ENCODE results near the gene ITSN1. TPM values are rescaled to one million over a fixed set of nuclear protein-coding genes. Genes with fewer than 3 reads are reported as not detected.

The ITSN1 gene
- total RNA-seq, 2 donors from 2014 or later: 3.8 to 4.3 TPM

DNA sequence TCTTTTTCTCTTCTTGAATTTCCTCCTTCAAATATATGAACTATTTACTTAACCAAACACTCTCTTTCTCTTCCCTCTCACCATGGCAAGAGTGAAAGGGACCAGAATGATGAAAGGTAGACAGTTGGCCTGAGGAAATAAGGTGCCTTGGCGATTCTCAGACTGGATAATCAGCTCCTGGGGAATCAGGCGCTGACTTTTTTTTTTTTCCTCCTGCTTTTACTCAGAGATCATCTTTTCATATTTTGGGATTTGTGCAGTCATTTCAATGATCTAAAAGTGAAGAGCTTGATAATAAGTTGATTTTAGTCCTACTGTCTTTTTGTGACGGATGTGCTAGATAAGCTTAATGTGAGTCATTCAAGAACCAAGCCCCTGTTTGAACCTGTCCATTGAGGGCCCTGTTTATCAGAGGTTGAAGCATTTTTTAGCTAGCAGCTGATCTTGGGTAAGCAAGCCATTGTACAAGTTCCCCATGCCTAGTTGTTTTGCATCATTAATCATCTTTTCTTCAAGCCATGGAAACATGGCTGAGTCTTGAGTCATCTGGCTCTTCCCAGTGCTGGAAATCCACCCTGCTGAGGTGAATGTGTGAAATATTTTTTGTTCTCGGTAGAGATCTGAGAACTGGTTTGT, 40.8 kb downstream of the ITSN1 start:
- no peak overlapping the region for H3K4me3 Mint-ChIP-seq
- H3K9me3 Mint-ChIP-seq: no peaks in the 10 kb centered on the region
- peaks cover 4% of the 10 kb centered on the region for H3K27me3 Mint-ChIP-seq
- no peaks in the 10 kb centered on the region for H3K4me1 Mint-ChIP-seq
- H3K36me3 Mint-ChIP-seq (ENCODE audit: low read depth): no peaks in the 10 kb centered on the region
- no peak for ATAC-seq (replicated peaks)
- no peak overlapping the region for H3K27ac Mint-ChIP-seq

DNA sequence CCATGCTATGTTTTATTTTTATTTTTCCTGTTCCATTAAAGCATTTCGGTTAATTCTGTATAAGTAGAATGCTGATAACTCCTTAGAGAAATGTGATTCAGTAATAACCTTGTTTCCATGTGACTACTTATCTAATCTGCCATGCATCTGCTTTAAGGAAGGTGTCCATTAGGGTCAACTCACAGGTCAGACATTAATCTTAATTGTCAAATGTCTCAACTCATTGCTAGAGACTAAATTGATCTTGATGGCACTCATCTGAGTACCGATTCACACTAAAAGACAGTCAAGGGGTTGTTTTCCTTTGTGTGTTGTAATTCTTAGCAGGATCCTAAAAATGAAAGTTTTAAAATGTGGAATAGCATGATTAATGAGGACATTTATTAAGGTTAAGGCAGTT, 41.8 kb downstream of the ITSN1 start:
- ATAC-seq (replicated peaks): no peak
- H3K27me3 Mint-ChIP-seq: peaks cover 7% of the 10 kb centered on the region
- H3K27ac Mint-ChIP-seq: no peak overlapping the region
- no peaks in the 10 kb centered on the region for H3K36me3 Mint-ChIP-seq (ENCODE audit: low read depth)
- H3K4me1 Mint-ChIP-seq: no peaks in the 10 kb centered on the region
- H3K9me3 Mint-ChIP-seq: no peaks in the 10 kb centered on the region
- no peak overlapping the region for H3K4me3 Mint-ChIP-seq

DNA sequence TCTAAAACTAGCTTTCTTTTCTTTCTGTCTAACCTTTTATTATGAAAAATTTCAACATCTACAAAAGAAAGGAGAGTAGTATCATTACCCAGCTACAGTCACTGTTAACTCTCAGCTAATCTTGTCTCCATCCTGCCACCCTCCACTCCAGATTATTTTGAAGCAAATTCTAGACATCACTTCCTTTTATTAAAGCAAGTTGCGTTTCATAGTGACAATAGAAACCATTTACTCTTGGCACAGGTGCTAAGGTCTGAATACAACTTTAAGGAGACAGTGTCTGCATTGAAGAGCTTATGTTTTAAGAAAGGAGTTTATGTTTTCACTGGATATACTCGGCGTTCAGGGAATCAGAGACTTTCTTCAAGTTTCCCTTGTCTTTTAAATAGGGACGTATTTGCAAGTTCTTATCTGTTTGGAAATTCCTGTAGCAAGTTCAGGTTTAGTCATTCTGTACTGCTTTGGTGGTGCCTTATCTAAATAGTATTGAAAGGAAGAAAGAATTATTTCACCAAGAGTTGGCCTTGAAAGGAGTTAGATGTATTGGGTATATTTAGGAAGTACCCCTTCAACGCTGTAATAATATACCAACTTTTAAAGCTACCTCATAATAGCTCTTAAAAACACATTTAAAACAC, 42.7 kb downstream of the ITSN1 start:
- Mint-ChIP-seq H3K9me3 (no peaks in the 10 kb centered on the region), H3K27ac (no peak overlapping the region), H3K4me3 (no peak overlapping the region), H3K4me1 (no peaks in the 10 kb centered on the region), H3K36me3 (ENCODE audit: low read depth) (no peaks in the 10 kb centered on the region), H3K27me3 (peaks cover 7% of the 10 kb centered on the region)
- ATAC-seq (replicated peaks): no peak

DNA sequence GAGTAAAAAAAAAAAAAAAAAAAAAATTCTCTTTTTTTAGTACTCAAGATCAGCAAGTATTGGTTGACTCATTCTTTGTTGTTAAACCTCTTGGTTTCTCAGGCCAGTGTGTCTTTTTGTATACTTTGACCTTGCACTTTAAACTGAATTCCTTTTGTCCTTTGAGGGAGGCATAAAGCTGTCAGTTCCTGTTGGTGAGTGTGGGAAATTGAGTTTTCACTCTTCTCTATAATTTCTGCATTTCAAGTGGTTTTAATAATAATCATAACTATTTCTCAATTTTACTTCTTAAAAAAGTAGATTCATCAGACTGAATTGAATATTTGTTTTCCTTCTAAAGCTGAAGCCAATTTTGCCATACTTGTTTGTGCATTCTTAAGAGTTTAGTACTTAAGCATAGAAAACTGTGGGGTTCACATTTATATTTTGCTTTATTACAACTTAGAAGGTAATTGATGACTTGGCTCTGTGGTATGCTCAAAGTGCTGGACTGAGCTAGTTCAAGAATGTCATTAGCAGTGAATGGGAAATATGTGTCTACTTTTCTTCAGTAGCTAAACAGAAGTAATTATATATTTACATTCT, 43.4 kb downstream of the ITSN1 start:
- no peak for ATAC-seq (replicated peaks)
- Mint-ChIP-seq H3K36me3 (ENCODE audit: low read depth) (no peaks in the 10 kb centered on the region), H3K4me3 (no peak overlapping the region), H3K9me3 (no peaks in the 10 kb centered on the region), H3K27me3 (peaks cover 7% of the 10 kb centered on the region), H3K4me1 (no peaks in the 10 kb centered on the region), H3K27ac (no peak overlapping the region)

DNA sequence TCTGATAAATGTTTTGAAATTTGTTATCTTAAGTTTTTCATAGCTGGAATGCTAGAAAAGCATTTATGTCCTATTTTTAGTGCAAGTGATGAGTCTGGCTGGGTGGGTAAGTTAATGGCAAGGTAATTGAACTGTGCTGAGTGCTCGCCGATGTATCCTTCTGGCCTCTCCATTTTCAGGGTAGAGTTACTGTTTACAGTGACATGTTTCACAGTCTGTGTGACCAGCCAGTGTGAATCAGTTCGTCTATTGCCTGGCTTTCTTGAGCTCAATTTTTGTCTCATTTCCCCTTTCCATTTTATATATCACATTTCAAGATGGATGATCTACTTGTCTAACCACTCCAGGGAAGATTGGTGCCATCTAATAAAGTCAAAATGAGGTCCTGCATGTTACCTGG, 44.1 kb downstream of the ITSN1 start:
- Mint-ChIP-seq H3K27me3 (peaks cover 7% of the 10 kb centered on the region), H3K9me3 (no peaks in the 10 kb centered on the region), H3K4me3 (no peak overlapping the region), H3K27ac (no peak overlapping the region), H3K36me3 (ENCODE audit: low read depth) (no peaks in the 10 kb centered on the region), H3K4me1 (peaks cover 5% of the 10 kb centered on the region)
- no peak for ATAC-seq (replicated peaks)

DNA sequence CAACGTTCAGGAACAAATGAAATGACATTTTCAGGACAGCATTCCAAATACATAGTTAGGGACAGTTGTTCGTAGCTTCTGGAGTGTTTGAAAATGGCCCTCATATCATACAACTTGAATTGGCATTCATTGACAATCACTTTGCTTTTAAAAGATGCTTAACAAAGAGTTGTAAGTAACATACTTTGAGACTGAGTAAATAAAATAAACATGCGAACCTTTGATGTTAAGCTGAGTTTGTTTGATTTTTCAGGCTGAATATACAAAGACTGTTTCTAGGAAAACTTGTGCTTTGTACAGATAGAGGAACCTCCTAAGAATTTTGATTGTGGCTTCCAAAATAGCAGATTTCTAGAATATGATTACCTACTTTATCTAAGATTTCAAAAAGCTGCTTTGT, 45.3 kb downstream of the ITSN1 start:
- Mint-ChIP-seq H3K27ac (no peak overlapping the region), H3K9me3 (no peaks in the 10 kb centered on the region), H3K4me1 (peaks cover 5% of the 10 kb centered on the region), H3K4me3 (no peak overlapping the region), H3K36me3 (ENCODE audit: low read depth) (no peaks in the 10 kb centered on the region), H3K27me3 (peaks cover 7% of the 10 kb centered on the region)
- no peak for ATAC-seq (replicated peaks)

DNA sequence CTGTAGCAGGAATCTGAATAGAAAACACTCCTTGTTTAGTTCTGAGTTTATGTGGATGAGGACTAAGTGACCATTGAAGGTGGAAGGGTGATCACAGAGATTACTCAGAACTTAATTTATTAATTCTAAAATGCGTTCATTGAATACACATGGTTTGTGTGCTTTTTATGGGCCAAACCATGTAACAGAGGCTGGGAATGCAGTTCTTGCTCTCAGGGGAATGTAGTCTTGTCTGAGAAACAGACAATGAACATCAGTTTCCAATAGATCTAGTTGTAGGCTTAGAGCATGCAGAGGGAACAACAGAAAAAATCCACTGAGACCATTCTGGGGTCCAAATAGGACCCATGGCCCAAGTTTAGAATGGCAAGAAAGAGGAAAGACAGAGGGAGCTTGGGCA, 46.1 kb downstream of the ITSN1 start:
- Mint-ChIP-seq H3K27ac (no peak overlapping the region), H3K9me3 (no peaks in the 10 kb centered on the region), H3K4me3 (no peak overlapping the region), H3K36me3 (ENCODE audit: low read depth) (no peaks in the 10 kb centered on the region), H3K4me1 (peaks cover 5% of the 10 kb centered on the region), H3K27me3 (peaks cover 7% of the 10 kb centered on the region)
- no peak for ATAC-seq (replicated peaks)

DNA sequence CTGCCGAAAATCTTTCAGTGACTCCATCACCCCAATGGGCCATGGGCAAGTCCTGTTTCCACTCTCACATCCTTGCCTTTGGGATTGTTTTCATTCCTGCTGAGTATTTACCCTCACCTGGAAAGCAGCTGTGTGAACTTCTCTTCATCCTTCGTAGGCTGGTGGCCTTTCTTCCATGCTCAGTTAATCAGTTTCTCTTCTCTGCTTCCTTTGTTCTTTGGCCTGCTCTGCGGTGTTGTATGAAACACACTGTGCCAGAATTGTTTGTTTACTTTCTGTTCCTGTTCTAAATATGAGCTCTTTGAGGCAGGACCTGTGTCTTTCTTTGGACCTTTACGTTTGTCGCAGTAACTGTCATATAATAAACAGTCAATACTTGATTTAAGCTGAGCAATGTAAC, 48.6 kb downstream of the ITSN1 start:
- no peak overlapping the region for H3K27ac Mint-ChIP-seq
- ATAC-seq (replicated peaks): no peak
- peaks cover 5% of the 10 kb centered on the region for H3K4me1 Mint-ChIP-seq
- no peaks in the 10 kb centered on the region for H3K36me3 Mint-ChIP-seq (ENCODE audit: low read depth)
- peaks cover 7% of the 10 kb centered on the region for H3K27me3 Mint-ChIP-seq
- no peak overlapping the region for H3K4me3 Mint-ChIP-seq
- no peaks in the 10 kb centered on the region for H3K9me3 Mint-ChIP-seq

DNA sequence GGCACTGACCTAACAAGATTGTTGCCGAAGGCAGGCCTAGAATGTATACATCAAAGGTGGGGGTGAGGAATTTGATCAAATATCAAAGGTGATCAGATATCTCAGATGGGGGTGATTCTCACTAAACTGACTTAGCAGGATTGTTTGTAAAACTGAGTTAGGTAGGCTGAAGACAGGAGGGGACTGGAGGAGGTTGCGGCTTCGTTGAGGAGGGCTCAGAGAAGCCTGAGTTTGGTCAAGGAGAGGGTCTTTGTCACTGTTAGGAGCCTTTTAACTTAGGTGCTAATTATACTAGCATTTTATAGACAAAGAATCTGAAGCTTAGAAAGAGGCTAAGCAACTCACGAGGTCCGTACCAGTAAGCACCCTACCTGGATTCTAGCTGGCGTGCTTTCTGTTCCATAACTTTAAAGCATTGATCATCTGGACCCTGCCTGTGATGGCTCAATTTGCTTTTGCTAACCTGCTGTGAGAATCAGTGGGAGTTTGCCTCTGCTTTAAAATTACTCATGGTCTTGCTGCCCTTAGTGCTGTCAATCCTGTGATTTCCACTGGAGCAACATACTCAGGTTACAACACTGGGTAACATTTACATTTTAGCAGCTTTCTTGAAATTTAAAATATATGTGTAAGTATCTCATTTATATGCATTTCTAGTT, 49.8 kb downstream of the ITSN1 start:
- Mint-ChIP-seq H3K4me3 (no peak overlapping the region), H3K27ac (no peak overlapping the region), H3K4me1 (peaks cover 5% of the 10 kb centered on the region), H3K27me3 (peaks cover 4% of the 10 kb centered on the region), H3K36me3 (ENCODE audit: low read depth) (no peaks in the 10 kb centered on the region), H3K9me3 (no peaks in the 10 kb centered on the region)
- ATAC-seq (replicated peaks): no peak

DNA sequence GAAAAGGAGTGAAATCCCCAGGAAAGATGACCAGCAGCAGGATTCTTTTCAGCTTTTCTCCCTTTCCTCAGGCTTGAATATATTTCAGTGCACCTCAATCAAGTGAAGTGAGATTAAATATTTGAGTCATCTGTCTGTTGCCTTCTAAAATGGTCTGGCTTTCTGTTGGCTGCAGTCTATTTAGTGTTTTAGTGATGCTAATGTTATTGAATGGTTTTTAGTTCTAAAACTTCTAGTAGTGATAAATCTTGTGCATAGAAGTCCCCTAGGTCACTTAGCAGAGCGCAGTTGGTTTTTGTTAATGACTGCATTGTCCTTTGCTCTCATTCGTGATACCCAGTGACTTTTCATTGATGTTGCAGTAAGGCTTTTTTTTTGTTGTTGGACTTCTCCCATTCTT, 53.5 kb downstream of the ITSN1 start:
- H3K27me3 Mint-ChIP-seq: peaks cover 4% of the 10 kb centered on the region

DNA sequence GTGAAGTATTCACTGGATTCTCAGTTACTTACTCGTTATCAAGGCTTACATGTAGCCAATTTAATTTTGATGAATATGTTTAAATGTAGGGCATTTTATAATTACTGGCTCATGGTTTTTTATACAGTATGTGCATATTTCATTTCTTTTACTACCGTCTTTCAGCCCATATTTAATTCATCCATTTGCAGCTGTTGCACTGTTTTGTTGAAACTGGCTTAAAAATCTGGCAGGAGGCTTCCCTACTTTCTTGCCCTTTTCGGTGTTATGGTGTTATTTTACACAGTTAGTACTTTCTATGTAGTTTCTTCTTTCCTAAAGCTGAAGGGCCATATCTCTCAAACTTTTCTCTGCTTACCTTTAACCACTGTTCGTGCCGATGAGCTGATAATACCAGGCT, 54.2 kb downstream of the ITSN1 start:
- no peak for ATAC-seq (replicated peaks)
- Mint-ChIP-seq H3K4me3 (no peak overlapping the region), H3K27me3 (peaks cover 4% of the 10 kb centered on the region), H3K36me3 (ENCODE audit: low read depth) (no peaks in the 10 kb centered on the region), H3K27ac (no peak overlapping the region), H3K4me1 (no peaks in the 10 kb centered on the region), H3K9me3 (no peaks in the 10 kb centered on the region)

More for the DNA sequence above, 53.5 kb downstream of the ITSN1 start:
- H3K4me3 Mint-ChIP-seq: no peak overlapping the region
- peaks cover 4% of the 10 kb centered on the region for H3K4me1 Mint-ChIP-seq
- H3K27ac Mint-ChIP-seq: no peak overlapping the region
- no peaks in the 10 kb centered on the region for H3K9me3 Mint-ChIP-seq
- no peak for ATAC-seq (replicated peaks)
- H3K36me3 Mint-ChIP-seq (ENCODE audit: low read depth): no peaks in the 10 kb centered on the region

DNA sequence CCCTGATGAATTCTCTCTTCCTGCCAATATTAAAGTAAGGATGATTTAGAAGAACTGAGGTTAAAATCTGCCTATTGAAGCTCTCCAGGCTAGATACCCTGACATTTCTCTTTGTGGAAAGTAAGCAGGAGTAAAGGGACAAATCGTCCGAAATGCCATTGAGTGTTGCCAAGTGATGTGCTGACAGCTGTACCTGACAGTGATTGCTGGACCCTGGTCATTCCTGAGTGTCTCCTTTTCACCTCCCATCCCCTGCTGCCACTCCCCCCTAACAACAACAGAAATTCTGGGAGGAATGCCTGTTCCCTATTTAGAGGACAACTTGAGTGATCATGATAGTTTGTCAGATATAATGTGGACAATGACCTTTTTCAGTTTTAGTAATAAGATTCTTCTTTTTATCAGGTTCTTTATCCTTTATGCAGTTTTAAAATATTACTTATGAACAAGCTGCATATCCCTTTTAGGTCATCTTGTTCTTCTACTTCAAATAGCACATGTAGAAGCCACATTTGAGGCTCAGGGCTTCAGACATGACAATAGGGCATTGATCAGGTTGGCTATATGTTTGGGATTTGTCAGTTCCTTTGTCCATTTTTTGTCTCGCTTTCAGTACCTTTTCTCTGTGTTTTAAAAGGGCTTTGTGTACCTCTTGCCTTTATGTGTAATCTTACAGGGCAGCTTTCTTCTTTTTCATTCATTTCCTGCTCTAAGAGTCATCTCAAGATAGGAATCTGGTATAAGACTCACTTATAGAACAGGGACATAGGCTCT, 56.0 kb downstream of the ITSN1 start:
- H3K4me1 Mint-ChIP-seq: no peaks in the 10 kb centered on the region
- no peak overlapping the region for H3K4me3 Mint-ChIP-seq
- H3K36me3 Mint-ChIP-seq (ENCODE audit: low read depth): no peaks in the 10 kb centered on the region
- H3K9me3 Mint-ChIP-seq: no peaks in the 10 kb centered on the region
- H3K27ac Mint-ChIP-seq: no peak overlapping the region
- H3K27me3 Mint-ChIP-seq: peaks cover 4% of the 10 kb centered on the region
- ATAC-seq (replicated peaks): no peak

DNA sequence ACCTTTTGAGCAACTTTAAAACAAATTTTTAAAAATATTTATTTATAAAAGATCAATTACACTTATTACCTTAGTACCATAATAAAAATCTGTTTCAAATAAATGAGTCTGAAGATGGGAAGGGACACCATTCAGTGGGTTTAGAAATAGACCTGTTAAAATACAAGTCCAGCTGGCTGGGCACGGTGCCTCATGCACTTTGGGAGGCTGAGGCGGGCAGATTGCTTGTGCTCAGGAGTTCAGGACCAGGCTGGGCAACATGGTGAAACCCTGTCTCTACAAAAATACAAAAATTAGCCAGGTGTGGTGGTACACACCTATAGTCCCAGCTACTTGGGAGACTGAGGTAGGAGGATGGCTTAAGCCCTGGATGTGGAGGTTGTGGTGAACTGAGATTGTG, 57.0 kb downstream of the ITSN1 start:
- no peaks in the 10 kb centered on the region for H3K4me1 Mint-ChIP-seq
- H3K27me3 Mint-ChIP-seq: peaks cover 4% of the 10 kb centered on the region
- no peak for ATAC-seq (replicated peaks)
- no peaks in the 10 kb centered on the region for H3K36me3 Mint-ChIP-seq (ENCODE audit: low read depth)
- H3K27ac Mint-ChIP-seq: no peak overlapping the region
- H3K4me3 Mint-ChIP-seq: no peak overlapping the region
- H3K9me3 Mint-ChIP-seq: no peaks in the 10 kb centered on the region

DNA sequence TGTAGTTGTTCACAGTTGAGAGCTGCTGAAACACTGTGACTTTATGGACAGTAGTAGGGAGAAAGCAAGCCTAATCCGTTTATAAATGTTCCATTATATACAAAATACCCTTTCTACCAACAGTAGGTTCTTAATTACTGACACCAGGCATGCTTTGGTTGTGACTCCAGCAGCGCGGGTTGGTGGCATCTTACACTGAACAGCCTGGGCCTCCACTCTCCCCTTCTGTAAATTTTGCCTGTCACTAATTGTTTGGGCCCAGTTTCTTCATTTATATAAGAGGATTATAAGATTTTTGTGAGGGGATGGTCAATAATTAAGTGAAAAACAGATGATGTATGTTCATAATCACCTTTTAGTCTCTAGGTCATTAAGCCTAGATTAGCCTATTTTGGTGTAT, 58.2 kb downstream of the ITSN1 start:
- H3K27ac Mint-ChIP-seq: no peak overlapping the region
- H3K27me3 Mint-ChIP-seq: peaks cover 4% of the 10 kb centered on the region
- H3K4me1 Mint-ChIP-seq: no peaks in the 10 kb centered on the region
- H3K9me3 Mint-ChIP-seq: no peaks in the 10 kb centered on the region
- no peaks in the 10 kb centered on the region for H3K36me3 Mint-ChIP-seq (ENCODE audit: low read depth)
- ATAC-seq (replicated peaks): no peak
- H3K4me3 Mint-ChIP-seq: no peak overlapping the region
